ENCODE measurements around the gene FTCD. TPM values are rescaled to one million over a fixed set of nuclear protein-coding genes. Genes with fewer than 3 reads are reported as not detected.
"Not testable (repeated sequence)": the region's sequence is repeated elsewhere in the genome, so short reads cannot be mapped to it uniquely, and the experiment has no call there.

Gene FTCD
- total RNA-seq, 1 donor from 2014 or later = 1.2 TPM

DNA sequence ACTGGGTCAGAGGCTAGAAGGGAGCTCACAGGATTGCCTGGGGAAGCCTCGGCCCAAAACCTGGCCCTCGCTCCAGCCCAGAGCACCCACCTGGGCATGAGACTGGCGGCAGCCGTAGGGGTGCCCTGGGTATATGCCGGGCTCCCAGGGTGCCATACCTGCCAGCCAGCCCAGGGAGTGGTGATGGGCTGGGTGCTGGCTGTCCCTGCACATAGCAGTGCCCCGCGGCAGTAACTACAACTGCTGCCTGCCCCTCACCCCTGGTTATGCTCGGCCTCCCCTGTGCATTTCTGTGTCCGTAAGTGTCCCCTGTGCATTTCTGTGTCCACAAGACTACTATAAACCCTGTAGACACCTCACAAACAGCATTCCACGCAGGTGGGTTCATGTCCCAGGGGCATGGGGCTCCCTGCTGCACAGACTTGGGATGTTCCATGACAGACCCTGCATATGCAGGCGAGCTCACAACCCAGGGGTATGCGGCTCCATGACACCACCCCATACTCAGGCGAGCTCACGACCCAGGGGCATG is 34.6 kb upstream of the FTCD start:
- intact Hi-C loops (cut with DNase I) = loop anchor here (2.0 to 5.0 kb wide), 2 partner anchors 39 to 132 kb away; partner anchors contain the start of genes C21orf58, LSS and PCNT
- no peak for ATAC-seq

DNA sequence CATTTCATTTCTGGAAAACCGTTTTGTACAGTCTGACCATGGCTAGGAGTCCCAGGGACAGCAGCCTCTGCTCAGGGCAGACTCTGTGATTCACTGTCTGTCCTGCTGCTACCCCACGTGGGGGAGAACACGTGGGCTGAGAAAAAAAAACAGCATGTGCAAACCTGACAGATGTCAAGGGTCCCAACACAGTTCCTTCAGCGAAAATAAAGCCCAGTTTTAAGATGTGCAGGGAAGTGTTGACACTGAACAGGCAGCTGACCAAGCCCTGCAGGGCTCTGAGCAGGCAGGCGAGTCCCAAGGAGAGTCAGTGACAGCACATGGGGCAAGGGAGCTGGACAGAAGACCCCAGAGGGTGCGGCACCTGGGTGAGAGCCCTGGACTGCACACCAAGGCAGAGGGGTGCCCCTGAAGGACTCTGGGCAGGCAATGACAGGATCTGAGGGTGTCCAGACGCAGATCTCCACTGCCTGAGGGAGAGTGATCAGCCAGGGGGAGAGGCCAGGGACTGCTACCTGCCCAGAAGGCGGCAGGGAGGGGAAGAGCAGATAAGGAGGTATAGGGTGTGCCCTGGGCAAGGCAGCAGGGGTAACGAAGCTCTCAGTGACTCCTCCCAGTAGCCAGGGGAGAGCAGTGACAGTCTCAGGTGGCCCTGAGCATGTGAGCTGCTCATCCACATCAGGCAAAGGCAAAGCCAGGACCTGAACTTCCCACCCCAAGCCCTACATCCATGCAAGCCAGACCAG is 34.0 kb upstream of the FTCD start:
- intact Hi-C loops (cut with DNase I) = loop anchor here (2.0 to 5.0 kb wide), 2 partner anchors 39 to 133 kb away; partner anchors contain the start of genes C21orf58, LSS and PCNT
- no peak for DNase-seq (ENCODE audit: missing footprints)
- no peak for ATAC-seq

More for the DNA sequence above, 34.6 kb upstream of the FTCD start:
- no peak for DNase-seq (ENCODE audit: missing footprints)

GRCh38 chr21:46188226-46189212 is 33.1 kb upstream of the FTCD start:
- ATAC-seq = peak; percentile 66
- no peak for DNase-seq (ENCODE audit: missing footprints)
- intact Hi-C loops (cut with DNase I) = loop anchor here (2.0 to 5.0 kb wide), 2 partner anchors 40 to 134 kb away; partner anchors contain the start of genes C21orf58, LSS and PCNT

GRCh38 chr21:46187814-46188213 is 32.4 kb upstream of the FTCD start:
- ATAC-seq (no peak), DNase-seq (ENCODE audit: missing footprints) (no peak)
- intact Hi-C loops (cut with DNase I) = loop anchor here (2.0 to 5.0 kb wide), 2 partner anchors 41 to 134 kb away; partner anchors contain the start of genes C21orf58, LSS and PCNT

- DNase-seq (ENCODE audit: missing footprints) = no peak
- intact Hi-C loops (cut with DNase I) = loop anchor here (5.0 kb wide), 1 partner anchor 135 kb away; the partner anchor contains the start of genes C21orf58 and PCNT
- ATAC-seq = no peak
Measured at GRCh38 chr21:46187261-46187660, 31.9 kb upstream of the FTCD start.

DNA sequence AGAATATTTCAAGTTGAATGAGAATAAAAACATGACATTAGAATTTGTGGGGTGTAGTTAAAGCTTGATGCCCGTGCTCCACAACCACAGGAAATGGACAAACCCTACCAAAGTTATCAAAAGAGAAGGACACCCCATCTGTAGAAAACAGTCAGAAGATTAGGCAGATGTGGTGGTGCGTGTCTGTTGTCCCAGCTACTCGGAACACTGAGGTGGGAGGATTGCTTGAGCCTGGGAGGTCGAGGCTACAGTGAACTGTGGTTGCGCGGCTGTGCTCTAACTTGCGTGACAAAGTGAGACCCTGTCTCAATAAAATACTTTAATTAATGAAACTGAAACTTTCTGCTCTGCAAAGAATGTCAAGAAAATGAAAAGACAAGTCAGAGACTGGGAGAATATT is 30.3 kb upstream of the FTCD start:
- DNase-seq (ENCODE audit: missing footprints) = no peak
- intact Hi-C loops (cut with DNase I) = loop anchor here (5.0 kb wide), 1 partner anchor 137 kb away; the partner anchor contains the start of genes C21orf58 and PCNT

GRCh38 chr21:46184625-46185555 is 29.5 kb upstream of the FTCD start:
- DNase-seq (ENCODE audit: missing footprints) (peak; percentile 95), ATAC-seq (peak; percentile 57)
- intact Hi-C loops (cut with DNase I) = loop anchor here (5.0 kb wide), 1 partner anchor 137 kb away; the partner anchor contains the start of genes C21orf58 and PCNT

More for the DNA sequence above, 30.3 kb upstream of the FTCD start:
- ATAC-seq = no peak

DNA sequence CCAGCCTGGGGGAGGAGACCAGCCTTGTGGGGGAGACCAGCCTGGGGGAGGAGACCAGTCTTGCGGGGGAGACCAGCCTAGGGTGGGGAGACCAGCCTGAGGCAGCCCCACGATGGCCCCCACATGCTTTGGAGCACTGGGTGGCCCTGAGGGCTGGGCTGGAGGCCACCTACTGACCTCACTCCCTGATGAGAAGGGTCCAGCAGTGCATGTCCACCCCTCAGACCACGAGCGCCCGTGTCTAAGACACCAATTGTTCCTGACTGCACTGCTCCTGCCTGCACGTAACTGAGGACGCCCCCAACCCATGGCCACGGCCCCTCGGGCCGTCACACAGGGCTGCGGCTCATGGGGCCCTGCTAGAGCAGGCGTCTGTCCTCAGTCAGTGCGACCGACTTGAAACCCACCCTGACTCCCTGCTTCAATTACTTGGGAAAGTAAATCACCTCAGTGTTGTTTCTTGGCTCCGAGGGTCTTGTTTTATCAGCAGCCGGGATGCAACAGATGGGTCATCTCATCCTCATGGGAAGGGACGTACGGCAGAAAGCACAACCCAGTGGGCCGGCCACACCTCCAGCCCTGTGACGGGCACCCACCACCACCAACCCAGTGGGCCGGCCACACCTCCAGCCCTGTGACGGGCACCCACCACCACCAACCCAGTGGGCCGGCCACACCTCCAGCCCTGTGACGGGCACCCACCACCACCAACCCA is 28.7 kb upstream of the FTCD start, which contains the start of gene SPATC1L:
Gene SPATC1L (minus strand): TSS at position 550 of the 715 bp plus-strand sequence. CDS start 1,643 bp downstream, outside the sequence.
- ATAC-seq (peak; percentile 79), DNase-seq (ENCODE audit: missing footprints) (peak; percentile 89)
- intact Hi-C loops (cut with DNase I) = no loop called here

DNA sequence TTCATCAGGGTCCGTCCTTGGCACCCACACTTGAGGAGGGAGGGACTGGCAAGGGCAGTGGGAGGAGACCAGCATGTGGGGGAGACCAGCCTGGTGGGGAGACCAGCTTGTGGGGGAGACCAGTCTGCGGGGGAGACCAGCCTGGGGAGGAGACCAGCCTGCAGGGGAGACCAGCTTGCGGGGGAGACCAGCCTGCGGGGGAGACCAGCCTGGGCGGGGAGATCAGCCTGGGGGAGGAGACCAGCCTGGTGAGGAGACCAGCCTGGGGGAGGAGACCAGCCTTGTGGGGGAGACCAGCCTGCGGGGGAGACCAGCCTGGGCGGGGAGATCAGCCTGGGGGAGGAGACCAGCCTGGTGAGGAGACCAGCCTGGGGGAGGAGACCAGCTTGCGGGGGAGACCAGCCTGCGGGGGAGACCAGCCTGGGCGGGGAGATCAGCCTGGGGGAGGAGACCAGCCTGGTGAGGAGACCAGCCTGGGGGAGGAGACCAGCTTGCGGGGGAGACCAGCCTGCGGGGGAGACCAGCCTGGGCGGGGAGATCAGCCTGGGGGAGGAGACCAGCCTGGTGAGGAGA is 28.0 kb upstream of the FTCD start:
- intact Hi-C loops (cut with DNase I); ATAC-seq: not testable (repeated sequence)
- peak; percentile 59 for DNase-seq (ENCODE audit: missing footprints)

DNA sequence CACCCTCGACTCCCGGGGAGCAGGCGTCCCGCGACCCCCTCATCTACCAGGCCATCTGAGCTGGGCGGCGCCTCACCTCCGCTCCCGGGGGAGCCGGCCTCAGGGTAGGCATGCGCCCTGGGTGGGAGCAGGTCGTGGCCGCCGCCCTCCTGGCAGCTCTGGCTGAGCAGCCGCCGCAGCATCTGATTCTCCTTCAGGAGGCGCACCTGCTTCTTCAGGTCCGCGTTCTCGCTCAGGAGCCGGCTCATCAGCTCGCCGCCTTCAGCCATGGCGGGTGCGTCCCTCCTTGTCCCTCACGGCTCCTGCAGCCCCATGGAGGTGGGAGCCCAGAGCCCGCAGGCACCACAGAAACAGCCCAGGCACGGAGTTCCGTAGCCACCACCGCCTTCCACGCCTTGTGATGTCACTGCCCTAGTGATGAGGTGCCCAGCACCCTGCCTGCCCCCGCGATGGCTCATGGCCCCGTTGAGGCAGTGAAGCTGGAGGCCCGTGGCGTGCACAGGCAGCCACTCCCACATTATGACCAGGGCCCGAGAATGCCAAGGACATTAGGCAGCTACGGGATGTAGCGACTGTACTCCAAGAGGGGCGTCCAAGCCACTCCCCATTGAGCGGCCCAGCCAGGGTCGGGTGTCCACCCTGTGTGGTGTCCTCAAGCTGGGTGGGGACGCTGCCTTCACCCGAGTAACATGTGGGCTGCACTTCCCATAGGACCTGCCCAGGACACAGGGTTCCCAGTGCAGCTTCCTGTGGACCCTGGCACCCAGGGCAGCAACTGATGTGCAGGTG is 27.4 kb upstream of the FTCD start:
- DNase-seq (ENCODE audit: missing footprints) (peak; percentile 77), ATAC-seq (peak; percentile 28)
- intact Hi-C loops (cut with DNase I) = no loop called here

DNA sequence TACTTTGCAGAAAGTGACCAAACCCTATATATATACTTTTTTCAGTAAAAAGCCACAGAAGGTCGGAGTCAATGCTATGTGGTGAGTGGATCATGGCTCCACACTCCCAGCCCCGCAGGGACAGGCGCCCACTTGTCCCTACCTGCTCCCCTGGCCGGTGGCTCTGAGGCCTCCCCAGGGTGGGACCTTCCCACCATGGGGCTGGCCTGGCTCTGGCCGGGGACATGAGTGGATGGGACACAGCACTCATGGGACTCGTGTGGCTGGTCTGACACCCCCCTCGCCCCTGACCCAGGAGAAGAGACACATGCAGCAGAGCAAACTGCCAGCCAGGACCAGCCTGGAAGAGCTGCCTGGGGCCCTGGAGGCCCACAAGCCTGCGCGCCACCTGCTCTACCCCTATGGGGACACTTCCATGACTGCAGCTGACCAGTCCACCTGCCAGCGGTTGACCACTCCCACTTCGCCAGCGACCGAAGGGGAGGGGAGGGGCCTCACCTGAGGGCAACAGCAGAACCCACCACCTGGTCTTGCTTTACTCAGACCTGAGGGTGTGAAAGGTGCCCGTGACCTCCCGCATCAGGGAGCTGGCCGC is 26.7 kb upstream of the FTCD start:
- intact Hi-C loops (cut with DNase I) = no loop called here
- no peak for ATAC-seq
- no peak for DNase-seq (ENCODE audit: missing footprints)

GRCh38 chr21:46181436-46181835 is 26.1 kb upstream of the FTCD start:
- DNase-seq (ENCODE audit: missing footprints) (no peak), ATAC-seq (no peak)
- intact Hi-C loops (cut with DNase I) = no loop called here

GRCh38 chr21:46180778-46181391 is 25.5 kb upstream of the FTCD start:
- ATAC-seq = no peak
- intact Hi-C loops (cut with DNase I) = no loop called here
- DNase-seq (ENCODE audit: missing footprints) = no peak

- DNase-seq (ENCODE audit: missing footprints) (no peak), ATAC-seq (no peak)
- intact Hi-C loops (cut with DNase I) = no loop called here
Measured at GRCh38 chr21:46180079-46180722, 24.8 kb upstream of the FTCD start.

DNA sequence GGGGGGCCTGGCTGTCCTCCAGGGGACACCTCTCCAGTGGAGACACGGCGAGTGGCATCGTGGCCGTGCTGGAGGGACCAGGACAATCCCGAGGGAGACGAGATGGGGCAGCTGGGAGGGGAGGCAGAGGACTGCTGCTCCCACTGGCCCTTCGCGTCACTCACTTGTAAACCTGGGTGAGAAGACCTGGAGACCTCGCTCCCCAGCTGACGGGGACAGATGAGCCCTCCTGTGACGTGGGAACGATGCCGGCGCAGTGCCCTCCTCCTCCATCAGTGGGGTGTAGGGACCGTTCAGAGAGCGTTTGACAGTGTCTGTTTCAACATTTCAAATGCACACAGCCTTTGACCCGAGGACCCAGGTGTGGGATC is 24.3 kb upstream of the FTCD start:
- no peak for ATAC-seq
- no peak for DNase-seq (ENCODE audit: missing footprints)
- intact Hi-C loops (cut with DNase I) = no loop called here

Measured in Right ventricle myocardium inferior (tissue), 1 donor.